ENCODE results near the gene ARMH4. TPM values are rescaled to one million over a fixed set of nuclear protein-coding genes. Genes with fewer than 3 reads are reported as not detected.

The ARMH4 gene, protein sequence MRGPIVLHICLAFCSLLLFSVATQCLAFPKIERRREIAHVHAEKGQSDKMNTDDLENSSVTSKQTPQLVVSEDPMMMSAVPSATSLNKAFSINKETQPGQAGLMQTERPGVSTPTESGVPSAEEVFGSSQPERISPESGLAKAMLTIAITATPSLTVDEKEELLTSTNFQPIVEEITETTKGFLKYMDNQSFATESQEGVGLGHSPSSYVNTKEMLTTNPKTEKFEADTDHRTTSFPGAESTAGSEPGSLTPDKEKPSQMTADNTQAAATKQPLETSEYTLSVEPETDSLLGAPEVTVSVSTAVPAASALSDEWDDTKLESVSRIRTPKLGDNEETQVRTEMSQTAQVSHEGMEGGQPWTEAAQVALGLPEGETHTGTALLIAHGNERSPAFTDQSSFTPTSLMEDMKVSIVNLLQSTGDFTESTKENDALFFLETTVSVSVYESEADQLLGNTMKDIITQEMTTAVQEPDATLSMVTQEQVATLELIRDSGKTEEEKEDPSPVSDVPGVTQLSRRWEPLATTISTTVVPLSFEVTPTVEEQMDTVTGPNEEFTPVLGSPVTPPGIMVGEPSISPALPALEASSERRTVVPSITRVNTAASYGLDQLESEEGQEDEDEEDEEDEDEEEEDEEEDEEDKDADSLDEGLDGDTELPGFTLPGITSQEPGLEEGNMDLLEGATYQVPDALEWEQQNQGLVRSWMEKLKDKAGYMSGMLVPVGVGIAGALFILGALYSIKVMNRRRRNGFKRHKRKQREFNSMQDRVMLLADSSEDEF
- not detected for total RNA-seq

DNA sequence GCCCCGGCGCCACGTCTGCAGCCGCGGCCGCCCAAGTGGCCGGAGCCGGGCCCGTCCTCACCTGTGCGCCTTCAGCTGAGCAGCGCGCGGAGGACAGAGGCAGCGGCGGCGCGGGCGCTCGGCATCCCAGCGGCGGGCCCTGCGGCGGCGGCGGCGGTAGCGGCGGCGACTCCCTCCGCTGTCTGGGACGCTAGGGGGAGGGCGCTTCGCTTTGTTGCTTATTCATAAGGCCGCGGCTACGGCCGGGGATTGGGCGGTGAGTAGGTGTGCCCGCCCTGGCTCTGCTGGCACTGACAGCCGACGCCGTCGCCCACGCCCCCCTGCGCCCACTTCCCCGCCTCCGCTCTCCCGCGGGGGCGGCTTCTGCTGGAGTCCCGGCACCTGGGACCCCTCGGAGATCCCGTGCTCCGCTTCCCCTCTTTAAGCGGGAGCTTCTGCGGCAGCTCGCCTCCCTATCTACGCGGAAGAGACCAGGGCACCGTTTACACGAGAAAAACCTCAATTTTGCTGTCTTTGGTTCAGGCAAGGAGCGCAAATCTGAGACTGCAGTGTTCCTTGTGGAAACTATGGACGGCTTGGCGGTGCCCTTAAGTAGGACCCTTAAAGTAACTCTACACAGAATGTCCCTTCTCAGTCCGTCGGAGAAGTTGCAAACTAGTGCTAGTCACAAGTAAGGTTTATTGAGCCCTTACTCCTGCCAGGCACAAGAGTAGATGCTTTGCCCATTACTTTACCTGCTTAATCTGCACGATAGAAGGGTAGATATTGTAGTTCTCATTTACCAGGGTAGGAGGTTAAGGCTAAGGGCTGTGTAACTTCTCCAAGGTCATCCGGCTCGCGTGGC lies at the start of gene ARMH4:
TSS of gene ARMH4 (minus strand) at position 200 of the 844 bp plus-strand sequence. CDS start 12,855 bp downstream, outside the sequence.
- POLR2A ChIA-PET: no interaction called here
- Mint-ChIP-seq H3K27me3 (ENCODE audit: low read depth) (peaks cover 47% of the 10 kb centered on the region), H3K4me3 (peak within 1 kb of the TSS; percentile 71), H3K9me3 (ENCODE audit: insufficient read depth) (no peaks in the 10 kb centered on the region), H3K36me3 (ENCODE audit: low read depth) (no peaks in the 10 kb centered on the region), H3K4me1 (ENCODE audit: low read depth) (peaks cover 7% of the 10 kb centered on the region), H3K27ac (no peak within 1 kb of the TSS)
- ATAC-seq (peak; percentile 99), DNase-seq (peak; percentile 81)
- CTCF ChIA-PET: no interaction called here

DNA sequence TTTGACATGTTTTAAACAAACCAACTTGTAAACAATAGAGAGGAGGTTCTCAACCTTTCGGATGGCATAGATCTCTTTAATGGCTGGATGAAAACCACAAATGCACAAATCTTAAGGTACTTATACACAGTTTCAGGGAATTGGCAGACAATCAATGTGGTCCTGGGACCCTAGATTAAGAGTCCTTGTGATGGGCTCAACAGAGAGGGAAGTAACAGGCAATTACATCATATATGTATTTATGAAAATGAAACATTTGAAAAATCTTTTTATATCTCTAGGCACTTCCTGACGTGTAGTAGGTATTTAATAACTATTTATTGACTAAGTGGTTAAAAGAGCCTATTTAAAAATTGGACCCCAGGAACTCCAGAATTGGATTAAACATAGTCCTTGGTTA lies 48.8 kb upstream of the ARMH4 start:
- POLR2A ChIA-PET: interaction anchor here (0.7 to 2.0 kb wide), 4 partner anchors 22 to 226 kb away, joined by 3 to 9 read pairs (median 4); partner anchors contain the start of genes ARID4A, KIAA0586, PSMA3 and TIMM9
- H3K9me3 Mint-ChIP-seq (ENCODE audit: insufficient read depth): no peaks in the 10 kb centered on the region
- peak overlapping the region; percentile 97 for H3K4me3 Mint-ChIP-seq
- H3K27me3 Mint-ChIP-seq (ENCODE audit: low read depth): no peaks in the 10 kb centered on the region
- no peak for DNase-seq
- CTCF ChIA-PET: interaction anchor here (1.5 to 1.6 kb wide), 2 partner anchors 195 to 197 kb away, joined by 3 to 6 read pairs; partner anchors contain the start of gene TOMM20L
- H3K36me3 Mint-ChIP-seq (ENCODE audit: low read depth): peaks cover 11% of the 10 kb centered on the region
- H3K4me1 Mint-ChIP-seq (ENCODE audit: low read depth): peaks cover 22% of the 10 kb centered on the region
- H3K27ac Mint-ChIP-seq: peak overlapping the region; percentile 95
- no peak for ATAC-seq

DNA sequence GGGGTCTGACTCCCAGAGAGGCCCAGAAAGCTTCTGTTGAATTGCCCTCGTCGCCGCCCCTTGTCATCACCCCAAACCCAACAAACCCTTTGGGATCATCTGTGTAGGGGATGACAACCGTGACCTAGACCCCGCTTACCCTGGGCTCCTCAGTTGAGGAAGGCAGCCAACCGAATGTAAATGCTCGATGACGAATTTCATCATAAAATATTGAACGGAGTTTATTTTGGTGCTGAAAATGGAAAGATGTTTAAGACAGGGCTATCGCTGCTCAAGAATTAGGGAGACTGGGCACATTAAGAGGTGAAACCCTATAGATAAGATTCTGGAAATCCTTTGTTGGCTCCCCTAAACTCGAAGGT lies 48.4 kb upstream of the ARMH4 start:
- ATAC-seq: no peak
- ChIA-PET CTCF (interaction anchor here (1.5 to 1.6 kb wide), 2 partner anchors 195 to 198 kb away, joined by 3 to 6 read pairs; partner anchors contain the start of gene TOMM20L), POLR2A (interaction anchor here (0.7 to 2.0 kb wide), 4 partner anchors 22 to 97 kb away, joined by 3 to 9 read pairs (median 4); partner anchors contain the start of genes ARID4A and PSMA3)
- Mint-ChIP-seq H3K27me3 (ENCODE audit: low read depth) (no peaks in the 10 kb centered on the region), H3K27ac (peak overlapping the region; percentile 95), H3K4me1 (ENCODE audit: low read depth) (peaks cover 22% of the 10 kb centered on the region), H3K4me3 (peak overlapping the region; percentile 97), H3K36me3 (ENCODE audit: low read depth) (peaks cover 11% of the 10 kb centered on the region), H3K9me3 (ENCODE audit: insufficient read depth) (no peaks in the 10 kb centered on the region)
- no peak for DNase-seq

DNA sequence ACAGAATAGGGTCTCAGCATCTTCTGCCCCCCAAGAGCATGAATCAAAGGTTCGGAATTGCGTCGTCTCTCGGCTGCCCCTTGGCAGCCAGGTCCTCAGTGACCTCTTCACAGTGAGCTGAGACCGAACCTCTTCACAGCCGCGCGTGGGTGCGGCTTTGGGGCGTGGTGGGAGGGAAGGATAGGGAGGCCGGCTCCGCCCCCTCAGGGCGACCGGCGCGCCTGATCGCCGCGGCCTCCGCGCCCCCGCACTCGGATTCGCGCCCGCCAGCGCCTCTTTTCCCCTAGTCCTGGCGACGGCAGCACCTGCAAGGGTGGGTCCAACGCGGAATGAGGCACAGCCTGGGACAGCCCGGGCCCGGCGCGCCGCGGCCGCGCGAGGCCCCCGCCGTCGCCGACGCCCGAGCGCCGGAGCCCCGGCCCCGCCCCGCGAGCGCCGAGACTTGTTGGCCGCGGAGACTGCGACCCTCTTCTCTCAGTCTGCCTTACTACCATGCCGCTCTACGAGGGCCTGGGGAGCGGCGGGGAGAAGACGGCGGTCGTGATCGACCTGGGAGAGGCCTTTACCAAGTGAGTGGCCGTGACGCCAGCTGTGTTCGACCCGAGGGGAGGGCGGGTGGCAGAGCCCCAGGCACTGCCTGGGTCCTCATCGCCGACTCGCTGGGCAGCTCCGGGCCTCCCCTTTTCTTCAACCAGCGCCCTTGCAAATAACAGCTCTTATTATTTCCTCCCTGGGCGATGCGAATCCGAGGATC lies 47.9 kb upstream of the ARMH4 start, which contains the start of gene ACTR10:
TSS of gene ACTR10 (plus strand) at position 424 of the 754 bp plus-strand sequence. CDS start at position 493, 69 bp downstream.
- POLR2A ChIA-PET: interaction anchor here (0.7 to 2.0 kb wide), 5 partner anchors 23 to 98 kb away, joined by 3 to 9 read pairs (median 4); partner anchors contain the start of genes ARID4A and PSMA3
- Mint-ChIP-seq H3K4me1 (ENCODE audit: low read depth) (peaks cover 22% of the 10 kb centered on the region), H3K27ac (peak within 1 kb of the TSS; percentile 95), H3K9me3 (ENCODE audit: insufficient read depth) (no peaks in the 10 kb centered on the region), H3K27me3 (ENCODE audit: low read depth) (no peaks in the 10 kb centered on the region), H3K4me3 (peak within 1 kb of the TSS; percentile 97), H3K36me3 (ENCODE audit: low read depth) (peaks cover 11% of the 10 kb centered on the region)
- peak; percentile 89 for DNase-seq
- CTCF ChIA-PET: interaction anchor here (1.5 to 1.6 kb wide), 2 partner anchors 196 to 198 kb away, joined by 3 to 6 read pairs; partner anchors contain the start of gene TOMM20L
- peak; percentile 92 for ATAC-seq

DNA sequence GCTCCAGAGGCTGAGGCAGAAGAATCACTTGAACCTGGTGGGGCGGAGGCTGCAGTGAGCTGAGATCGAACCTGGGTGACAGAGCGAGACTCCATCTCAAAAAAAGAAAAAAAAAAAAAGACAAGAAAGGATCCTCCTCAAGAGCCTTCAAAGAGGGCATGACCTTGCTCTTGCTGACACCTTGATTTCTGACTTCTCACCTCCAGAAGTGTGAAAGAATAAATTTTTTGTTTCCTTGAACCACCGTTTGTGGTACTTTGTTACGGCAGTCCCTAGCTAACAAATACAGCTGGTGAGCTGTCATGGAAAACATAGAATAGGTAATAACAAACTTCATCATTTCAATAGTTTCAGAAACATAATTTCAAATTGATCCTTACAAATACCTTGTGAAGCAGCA lies 46.1 kb upstream of the ARMH4 start:
- Mint-ChIP-seq H3K27ac (no peak overlapping the region), H3K4me3 (no peak overlapping the region), H3K36me3 (ENCODE audit: low read depth) (no peaks in the 10 kb centered on the region), H3K27me3 (ENCODE audit: low read depth) (peaks cover 3% of the 10 kb centered on the region), H3K4me1 (ENCODE audit: low read depth) (peaks cover 22% of the 10 kb centered on the region), H3K9me3 (ENCODE audit: insufficient read depth) (no peaks in the 10 kb centered on the region)
- DNase-seq (no peak), ATAC-seq (no peak)
- CTCF ChIA-PET: no interaction called here
- POLR2A ChIA-PET: interaction anchor here (0.9 kb wide), 1 partner anchor 100 kb away, joined by 3 read pairs; the partner anchor contains the start of gene ARID4A

DNA sequence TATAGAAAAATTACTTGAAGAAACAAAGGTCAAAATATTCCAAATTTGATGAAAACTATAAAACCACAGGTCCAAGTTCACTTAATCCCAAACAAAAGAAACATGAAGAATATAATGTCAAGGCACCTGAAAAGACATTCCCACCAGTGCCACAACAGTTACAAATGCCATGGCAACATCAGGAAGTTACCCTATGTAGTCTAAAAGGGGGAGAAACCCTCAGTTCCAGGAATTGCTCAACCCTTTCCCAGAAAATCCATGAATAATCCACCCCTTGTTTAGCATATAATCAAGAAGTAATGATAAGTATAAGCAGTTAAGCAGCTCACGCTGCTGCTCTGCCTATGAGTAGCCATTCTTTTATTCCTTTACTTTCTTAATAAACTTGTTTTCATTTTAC lies 44.2 kb upstream of the ARMH4 start:
- no peak for ATAC-seq
- Mint-ChIP-seq H3K27ac (no peak overlapping the region), H3K4me3 (no peak overlapping the region), H3K4me1 (ENCODE audit: low read depth) (peaks cover 12% of the 10 kb centered on the region), H3K9me3 (ENCODE audit: insufficient read depth) (no peaks in the 10 kb centered on the region), H3K27me3 (ENCODE audit: low read depth) (peaks cover 3% of the 10 kb centered on the region), H3K36me3 (ENCODE audit: low read depth) (no peaks in the 10 kb centered on the region)
- ChIA-PET CTCF (interaction anchor here (0.9 kb wide), 1 partner anchor 88 kb away, joined by 4 read pairs; no protein-coding TSS in a partner anchor), POLR2A (no interaction called here)
- DNase-seq: no peak

DNA sequence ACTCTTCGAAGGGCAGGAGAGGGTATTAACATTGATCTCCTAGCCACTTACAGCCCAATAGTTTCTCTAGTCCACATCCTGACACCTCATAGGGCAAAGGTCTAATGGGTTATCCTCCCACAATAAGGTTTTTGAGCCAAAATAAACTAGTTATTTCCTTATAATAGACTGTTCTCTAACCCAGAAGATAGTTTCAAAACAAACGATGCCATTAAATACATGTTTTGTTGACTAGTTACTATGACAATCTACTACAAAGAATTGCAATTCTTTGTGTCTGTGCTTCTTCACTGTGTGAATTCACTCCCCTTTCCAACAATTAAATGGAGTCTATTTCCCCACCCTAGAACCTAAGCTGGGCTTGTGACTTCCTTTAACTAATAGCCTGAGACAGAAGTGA lies 41.5 kb upstream of the ARMH4 start:
- ATAC-seq: no peak
- DNase-seq: no peak
- CTCF ChIA-PET: no interaction called here
- POLR2A ChIA-PET: no interaction called here
- Mint-ChIP-seq H3K36me3 (ENCODE audit: low read depth) (no peaks in the 10 kb centered on the region), H3K4me1 (ENCODE audit: low read depth) (no peaks in the 10 kb centered on the region), H3K27me3 (ENCODE audit: low read depth) (peaks cover 5% of the 10 kb centered on the region), H3K9me3 (ENCODE audit: insufficient read depth) (no peaks in the 10 kb centered on the region), H3K27ac (no peak overlapping the region), H3K4me3 (no peak overlapping the region)

DNA sequence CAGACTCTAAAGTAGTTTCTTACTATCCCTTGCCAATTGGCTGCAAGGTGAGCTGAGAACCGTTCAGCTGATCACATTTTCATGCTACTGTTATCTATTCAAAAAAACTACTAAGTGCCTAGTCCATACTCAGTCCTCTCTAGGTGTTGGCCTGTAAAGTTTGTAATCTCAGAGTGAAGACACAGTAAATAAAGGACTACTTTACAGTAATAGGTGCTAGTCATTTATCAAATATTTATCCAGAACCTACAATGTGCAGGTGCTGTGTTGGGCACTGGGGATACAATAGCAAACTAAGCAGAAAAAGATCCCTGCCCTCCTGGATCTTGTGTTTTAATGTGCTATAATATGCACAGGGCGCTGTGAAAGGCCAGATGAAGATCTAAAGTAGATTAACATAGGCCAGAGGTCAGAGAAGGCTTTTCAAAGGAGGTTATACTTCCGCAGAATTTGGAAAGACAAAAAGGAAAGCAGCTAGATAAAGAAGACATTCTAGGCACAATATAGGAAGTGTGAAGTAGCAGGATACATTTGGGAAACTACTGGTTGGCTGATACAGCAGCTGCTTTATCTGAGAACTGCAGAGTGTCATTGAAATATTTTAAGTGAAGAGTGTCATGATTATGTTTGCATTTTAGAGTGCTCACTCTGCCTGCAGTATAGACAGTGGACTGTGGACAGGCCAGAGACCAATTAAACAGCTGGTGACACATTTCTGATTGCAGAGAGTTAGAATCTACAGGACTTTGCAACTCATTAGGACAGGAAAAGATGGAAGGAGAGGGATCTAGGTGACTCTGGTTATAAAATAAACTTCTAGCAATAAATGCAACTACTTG lies 40.0 kb upstream of the ARMH4 start:
- H3K4me1 Mint-ChIP-seq (ENCODE audit: low read depth): no peaks in the 10 kb centered on the region
- H3K27ac Mint-ChIP-seq: no peak overlapping the region
- no peaks in the 10 kb centered on the region for H3K9me3 Mint-ChIP-seq (ENCODE audit: insufficient read depth)
- DNase-seq (no peak), ATAC-seq (no peak)
- no peak overlapping the region for H3K4me3 Mint-ChIP-seq
- ChIA-PET POLR2A (no interaction called here), CTCF (interaction anchor here (1.1 kb wide), 1 partner anchor 21 kb away, joined by 3 read pairs; no protein-coding TSS in a partner anchor)
- H3K27me3 Mint-ChIP-seq (ENCODE audit: low read depth): peaks cover 10% of the 10 kb centered on the region
- H3K36me3 Mint-ChIP-seq (ENCODE audit: low read depth): no peaks in the 10 kb centered on the region

DNA sequence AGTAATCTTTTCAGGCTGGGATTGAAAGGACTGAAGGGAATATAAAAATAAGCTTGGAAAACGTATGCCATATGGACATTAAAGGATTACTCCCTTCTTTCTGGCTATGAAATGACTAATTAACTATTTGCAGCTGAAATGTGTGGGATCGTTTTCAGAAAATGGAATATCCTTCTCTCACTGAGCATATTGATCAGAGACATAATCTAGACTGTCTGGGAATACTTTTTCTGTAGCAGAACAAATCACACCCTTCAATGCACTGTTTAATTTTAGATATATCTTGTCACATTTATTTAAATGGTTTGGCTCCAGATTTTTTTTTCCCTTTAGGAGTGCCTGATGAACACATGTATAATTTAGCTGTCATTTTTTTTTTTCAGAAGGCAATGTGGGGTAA lies 37.2 kb upstream of the ARMH4 start:
- no peak overlapping the region for H3K4me3 Mint-ChIP-seq
- DNase-seq: no peak
- ChIA-PET CTCF (no interaction called here), POLR2A (no interaction called here)
- peaks cover 18% of the 10 kb centered on the region for H3K27me3 Mint-ChIP-seq (ENCODE audit: low read depth)
- no peak overlapping the region for H3K27ac Mint-ChIP-seq
- H3K4me1 Mint-ChIP-seq (ENCODE audit: low read depth): no peaks in the 10 kb centered on the region
- H3K36me3 Mint-ChIP-seq (ENCODE audit: low read depth): no peaks in the 10 kb centered on the region
- ATAC-seq: no peak
- H3K9me3 Mint-ChIP-seq (ENCODE audit: insufficient read depth): no peaks in the 10 kb centered on the region

DNA sequence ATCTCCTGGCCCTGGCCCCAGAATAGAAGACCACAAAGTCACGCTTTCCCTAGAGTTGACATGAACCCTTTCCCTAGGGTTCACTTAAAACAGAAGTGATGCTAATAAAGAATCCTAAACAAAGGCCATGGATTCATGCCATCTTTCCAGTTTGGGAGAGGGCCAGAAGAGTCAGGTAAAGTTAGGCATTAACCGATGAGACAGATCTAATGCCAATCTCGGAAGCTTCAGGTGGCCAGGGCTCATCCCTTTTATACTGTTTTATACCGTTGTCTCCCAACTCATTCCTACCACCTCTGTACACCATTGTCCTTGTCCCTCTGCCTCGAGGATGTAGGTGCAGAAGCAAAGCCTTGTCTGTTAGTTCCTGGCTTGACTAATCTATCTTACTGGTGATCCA lies 25.1 kb upstream of the ARMH4 start:
- H3K27ac Mint-ChIP-seq: no peak overlapping the region
- no peak for DNase-seq
- no peaks in the 10 kb centered on the region for H3K9me3 Mint-ChIP-seq (ENCODE audit: insufficient read depth)
- ChIA-PET CTCF (no interaction called here), POLR2A (no interaction called here)
- H3K36me3 Mint-ChIP-seq (ENCODE audit: low read depth): no peaks in the 10 kb centered on the region
- H3K27me3 Mint-ChIP-seq (ENCODE audit: low read depth): peaks cover 12% of the 10 kb centered on the region
- H3K4me3 Mint-ChIP-seq: no peak overlapping the region
- ATAC-seq: no peak
- H3K4me1 Mint-ChIP-seq (ENCODE audit: low read depth): no peaks in the 10 kb centered on the region
